GM12878 (cell line): ENCODE results near the gene SRP14. TPM values are rescaled to one million over a fixed set of nuclear protein-coding genes. Genes with fewer than 3 reads are reported as not detected.

Experiments used
- HDGF ChIP-seq: fragments of 450-650 bp; IDR thresholded peaks from 2 replicates; pipeline ENCODE4 v1.6.1; 2016; ENCODE audit warnings: antibody characterized with exemption
- JUNB ChIP-seq: IDR thresholded peaks from 2 replicates; pipeline ENCODE4 v1.6.1; 2016; ENCODE audit warnings: antibody characterized with exemption, mild to moderate bottlenecking
- NFYB ChIP-seq: IDR thresholded peaks from 2 replicates; pipeline ENCODE4 v1.6.1; 2011; ENCODE audit warnings: low read depth, mild to moderate bottlenecking, low read length, improper control_type of control experiment, moderate library complexity; ENCODE audit not compliant: insufficient read depth
- POLR2AphosphoS5 ChIP-seq: IDR thresholded peaks from 2 replicates; pipeline ENCODE4 v1.6.1; 2011; ENCODE audit warnings: mild to moderate bottlenecking, low read length, inconsistent platforms
- RELA ChIP-seq: fragments of 450-650 bp; IDR thresholded peaks from 2 replicates; pipeline ENCODE4 v1.8.0; 2014; ENCODE audit warnings: borderline replicate concordance; ENCODE audit not compliant: partially characterized antibody
- SREBF1 ChIP-seq: IDR thresholded peaks from 2 replicates; pipeline ENCODE4 v1.6.1; 2012; ENCODE audit warnings: mild to moderate bottlenecking, low read length
- SUZ12 ChIP-seq: fragments of 200-600 bp; sonication (generic); IDR thresholded peaks from one replicate; pipeline ENCODE4 v1.6.1; 2018; ENCODE audit warnings: antibody characterized with exemption, mild to moderate bottlenecking; ENCODE audit not compliant: unreplicated experiment
- polyA plus RNA-seq, 11 experiments: library from polyadenylated mRNA; depleted of rRNA in 4 of 11; unstranded in 6 of 11; stranded (reverse) in 5 of 11; fragments of >200 nt; fragmentation: Nextera tagmentation in 4 of 11; fragmentation: Illumina TruSeq in 1 of 11; extraction: Ambion mirVana in 4 of 11; extraction: Trizol in 1 of 11; gene quantifications; 1 replicate in 1 of 11; 2 replicates in 10 of 11; pipeline versions ENCODE4 v1.2.1 to v1.2.3, GENCODE V29; 2011 to 2016; ENCODE audit warnings: inconsistent platforms in 2 of 11, missing spikeins in 2 of 11, low read depth in 1 of 11
- total RNA-seq, 4 experiments: library from RNA; depleted of rRNA in 3 of 4; stranded (reverse); fragments of >200 nt in 3 of 4; fragmentation: Illumina TruSeq in 1 of 4; extraction: Trizol in 1 of 4; gene quantifications; 2 replicates each; pipeline versions ENCODE4 v1.2.1 to v1.2.3, GENCODE V29; 2013 to 2021
- TF ChIP-seq, protein P1 (sequence below): fragments of 450-650 bp; IDR thresholded peaks from 2 replicates; pipeline ENCODE4 v1.6.1; 2017; ENCODE audit warnings: mild to moderate bottlenecking, moderate library complexity

SRP14 gene
- total and polyA plus RNA-seq, 10 of the 15 experiments (the other 5 are each of a cell fraction or from before 2014, with no cell fraction given): 141 to 1,182 (median 493) TPM

DNA sequence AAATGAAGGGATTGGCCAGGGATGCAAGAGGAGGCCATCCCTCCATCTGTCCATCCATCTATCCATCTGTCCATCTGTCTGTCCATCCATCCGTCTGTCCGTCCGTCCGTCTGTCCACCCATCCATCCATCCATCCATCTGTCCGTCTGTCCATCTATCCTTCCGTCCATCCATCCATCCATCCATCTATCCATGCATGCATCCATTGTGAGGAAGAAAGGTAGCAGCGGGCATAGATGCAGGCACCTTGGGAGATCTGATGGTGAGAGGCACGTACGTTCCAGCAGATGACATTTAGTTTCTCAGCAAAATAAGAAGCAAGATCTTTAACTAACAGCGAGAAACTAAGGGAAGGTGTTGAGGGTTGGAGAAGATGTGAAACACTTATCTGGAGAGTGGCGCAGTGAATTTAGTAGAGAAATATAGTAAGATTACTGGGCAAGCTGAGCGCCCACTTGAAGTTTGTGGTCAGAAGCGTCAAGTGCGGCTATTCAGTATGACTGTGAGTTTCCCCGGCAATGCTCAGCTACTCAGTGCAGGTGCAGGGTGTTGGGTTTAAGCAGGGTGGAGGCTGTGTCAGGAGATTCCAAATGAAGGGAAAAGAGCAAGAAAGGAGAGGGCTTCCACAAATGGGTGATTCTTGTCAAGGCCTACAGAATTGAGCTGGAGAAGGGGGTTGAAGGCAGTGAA lies 22.4 kb upstream of the SRP14 start (continued):
- TF ChIP-seq, protein P1, sequence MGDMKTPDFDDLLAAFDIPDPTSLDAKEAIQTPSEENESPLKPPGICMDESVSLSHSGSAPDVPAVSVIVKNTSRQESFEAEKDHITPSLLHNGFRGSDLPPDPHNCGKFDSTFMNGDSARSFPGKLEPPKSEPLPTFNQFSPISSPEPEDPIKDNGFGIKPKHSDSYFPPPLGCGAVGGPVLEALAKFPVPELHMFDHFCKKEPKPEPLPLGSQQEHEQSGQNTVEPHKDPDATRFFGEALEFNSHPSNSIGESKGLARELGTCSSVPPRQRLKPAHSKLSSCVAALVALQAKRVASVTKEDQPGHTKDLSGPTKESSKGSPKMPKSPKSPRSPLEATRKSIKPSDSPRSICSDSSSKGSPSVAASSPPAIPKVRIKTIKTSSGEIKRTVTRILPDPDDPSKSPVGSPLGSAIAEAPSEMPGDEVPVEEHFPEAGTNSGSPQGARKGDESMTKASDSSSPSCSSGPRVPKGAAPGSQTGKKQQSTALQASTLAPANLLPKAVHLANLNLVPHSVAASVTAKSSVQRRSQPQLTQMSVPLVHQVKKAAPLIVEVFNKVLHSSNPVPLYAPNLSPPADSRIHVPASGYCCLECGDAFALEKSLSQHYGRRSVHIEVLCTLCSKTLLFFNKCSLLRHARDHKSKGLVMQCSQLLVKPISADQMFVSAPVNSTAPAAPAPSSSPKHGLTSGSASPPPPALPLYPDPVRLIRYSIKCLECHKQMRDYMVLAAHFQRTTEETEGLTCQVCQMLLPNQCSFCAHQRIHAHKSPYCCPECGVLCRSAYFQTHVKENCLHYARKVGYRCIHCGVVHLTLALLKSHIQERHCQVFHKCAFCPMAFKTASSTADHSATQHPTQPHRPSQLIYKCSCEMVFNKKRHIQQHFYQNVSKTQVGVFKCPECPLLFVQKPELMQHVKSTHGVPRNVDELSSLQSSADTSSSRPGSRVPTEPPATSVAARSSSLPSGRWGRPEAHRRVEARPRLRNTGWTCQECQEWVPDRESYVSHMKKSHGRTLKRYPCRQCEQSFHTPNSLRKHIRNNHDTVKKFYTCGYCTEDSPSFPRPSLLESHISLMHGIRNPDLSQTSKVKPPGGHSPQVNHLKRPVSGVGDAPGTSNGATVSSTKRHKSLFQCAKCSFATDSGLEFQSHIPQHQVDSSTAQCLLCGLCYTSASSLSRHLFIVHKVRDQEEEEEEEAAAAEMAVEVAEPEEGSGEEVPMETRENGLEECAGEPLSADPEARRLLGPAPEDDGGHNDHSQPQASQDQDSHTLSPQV: no peak
- TF ChIP-seq JUNB: peak; percentile 85
- no peak for TF ChIP-seq NFYB
- no peak for TF ChIP-seq SREBF1
- no peak for TF ChIP-seq POLR2AphosphoS5
- TF ChIP-seq HDGF: no peak
- no peak for TF ChIP-seq RELA
- TF ChIP-seq SUZ12: no peak
